HEK293 (cell line): Measurements from ENCODE around the gene CPLX1.

Source experiments
- CTCF ChIA-PET: fragments of 350-600 bp; formaldehyde crosslinking; extraction: SDS; loops from one replicate; lab custom pipeline; 2021; ENCODE audit warnings: antibody characterized with exemption; lab: Yijun Ruan, JAX
- POLR2A ChIA-PET: fragments of 300-600 bp; formaldehyde crosslinking; extraction: SDS; loops from one replicate; lab custom pipeline; 2020; ENCODE audit warnings: antibody characterized with exemption, inconsistent platforms; lab: Yijun Ruan, JAX
- H3K27ac ChIP-seq: fragments of 200-500 bp; sonication (Bioruptor generic); 2 replicates; pipeline ENCODE4 v1.5.1; 2014; ENCODE audit warnings: low read depth, low read length, control low read depth, inconsistent platforms; ENCODE audit errors: extremely low read depth
- H3K36me3 ChIP-seq, 2 experiments: fragments of 200-500 bp in 1 of 2; sonication (Bioruptor generic) in 1 of 2; 1 replicate in 1 of 2; 2 replicates in 1 of 2; pipeline ENCODE4 v1.5.1; 2014 to 2017; ENCODE audit warnings: inconsistent platforms in 2 of 2, low read length in 2 of 2; ENCODE audit not compliant: control insufficient read depth in 2 of 2, insufficient read depth in 1 of 2
- H3K4me1 ChIP-seq: fragments of 200-500 bp; sonication (Bioruptor generic); 2 replicates; pipeline ENCODE4 v1.5.1; 2014; ENCODE audit warnings: mild to moderate bottlenecking, low read length, inconsistent platforms; ENCODE audit not compliant: control insufficient read depth, insufficient read depth
- H3K4me3 ChIP-seq: 2 replicates; pipeline ENCODE4 v1.5.1; 2011; ENCODE audit warnings: low read depth, mild to moderate bottlenecking, control low read depth, low read length, moderate library complexity
- H3K9me3 ChIP-seq: fragments of 200-500 bp; sonication (Bioruptor generic); 2 replicates; pipeline ENCODE4 v1.5.1; 2014; ENCODE audit warnings: low read depth, low read length, inconsistent platforms; ENCODE audit not compliant: control insufficient read depth, insufficient read depth
- FEZF1 ChIP-seq: fragments of 450-650 bp; formaldehyde crosslinking; IDR thresholded peaks from 2 replicates; pipeline ENCODE4 v1.5.1; 2016; ENCODE audit warnings: missing biosample characterization, missing genetic modification characterization
- IKZF3 ChIP-seq: fragments of 450-650 bp; IDR thresholded peaks from 2 replicates; pipeline ENCODE4 v1.5.0; 2018; ENCODE audit warnings: missing biosample characterization, mild to moderate bottlenecking, missing genetic modification characterization, moderate library complexity
- INSM2 ChIP-seq: fragments of 450-650 bp; formaldehyde crosslinking; IDR thresholded peaks from 2 replicates; pipeline ENCODE4 v1.5.1; 2016; ENCODE audit warnings: missing biosample characterization, missing genetic modification characterization
- KLF8 ChIP-seq: fragments of 450-650 bp; formaldehyde crosslinking; IDR thresholded peaks from 2 replicates; pipeline ENCODE4 v1.5.1; 2016; ENCODE audit warnings: missing biosample characterization, missing genetic modification characterization
- OVOL3 ChIP-seq: fragments of 450-650 bp; formaldehyde crosslinking; IDR thresholded peaks from 2 replicates; pipeline ENCODE4 v1.5.1; 2016; ENCODE audit warnings: missing biosample characterization, missing genetic modification characterization
- PATZ1 ChIP-seq: fragments of 450-650 bp; formaldehyde crosslinking; IDR thresholded peaks from 2 replicates; pipeline ENCODE4 v1.5.1; 2016; ENCODE audit warnings: missing biosample characterization, missing genetic modification characterization
- PRDM1 ChIP-seq: fragments of 450-650 bp; formaldehyde crosslinking; IDR thresholded peaks from 2 replicates; pipeline ENCODE4; 2016; ENCODE audit warnings: missing biosample characterization, missing genetic modification characterization
- REPIN1 ChIP-seq: fragments of 450-650 bp; formaldehyde crosslinking; IDR thresholded peaks from 2 replicates; pipeline ENCODE4 v1.5.1; 2017; ENCODE audit warnings: missing biosample characterization, missing genetic modification characterization, low read depth
- SALL2 ChIP-seq: fragments of 450-650 bp; formaldehyde crosslinking; IDR thresholded peaks from 2 replicates; pipeline ENCODE4 v1.5.0; 2017; ENCODE audit warnings: missing biosample characterization, mild to moderate bottlenecking, missing genetic modification characterization, borderline replicate concordance
- SP2 ChIP-seq: fragments of 450-650 bp; formaldehyde crosslinking; IDR thresholded peaks from 2 replicates; pipeline ENCODE4 v1.5.1; 2016; ENCODE audit warnings: missing biosample characterization, missing genetic modification characterization
- ZBTB10 ChIP-seq: fragments of 450-650 bp; formaldehyde crosslinking; IDR thresholded peaks from 2 replicates; pipeline ENCODE4 v1.5.1; 2016; ENCODE audit warnings: missing biosample characterization, missing genetic modification characterization
- ZBTB20 ChIP-seq: fragments of 450-650 bp; formaldehyde crosslinking; IDR thresholded peaks from 2 replicates; pipeline ENCODE4 v1.5.1; 2016; ENCODE audit warnings: missing biosample characterization, missing genetic modification characterization
- ZBTB21 ChIP-seq: fragments of 450-650 bp; formaldehyde crosslinking; IDR thresholded peaks from 2 replicates; pipeline ENCODE4 v1.5.1; 2017; ENCODE audit warnings: missing biosample characterization, missing genetic modification characterization
- ZBTB6 ChIP-seq: fragments of 450-650 bp; formaldehyde crosslinking; IDR thresholded peaks from 2 replicates; pipeline ENCODE4 v1.5.1; 2017; ENCODE audit warnings: missing biosample characterization, missing genetic modification characterization
- ZNF175 ChIP-seq: fragments of 450-650 bp; formaldehyde crosslinking; IDR thresholded peaks from 2 replicates; pipeline ENCODE4 v1.5.1; 2016; ENCODE audit warnings: missing biosample characterization, missing genetic modification characterization
- ZNF433 ChIP-seq: fragments of 450-650 bp; formaldehyde crosslinking; IDR thresholded peaks from 2 replicates; pipeline ENCODE4 v1.5.1; 2016; ENCODE audit warnings: missing biosample characterization, missing genetic modification characterization, low read depth
- ZNF488 ChIP-seq: fragments of 450-650 bp; formaldehyde crosslinking; IDR thresholded peaks from 2 replicates; pipeline ENCODE4 v1.5.1; 2016; ENCODE audit warnings: missing biosample characterization, missing genetic modification characterization
- ZNF513 ChIP-seq: fragments of 450-650 bp; IDR thresholded peaks from 2 replicates; pipeline ENCODE4 v1.5.1; 2018; ENCODE audit warnings: missing biosample characterization, missing genetic modification characterization
- ZNF544 ChIP-seq: fragments of 450-650 bp; formaldehyde crosslinking; IDR thresholded peaks from 2 replicates; pipeline ENCODE4 v1.5.0; 2017; ENCODE audit warnings: missing biosample characterization, missing genetic modification characterization
- ZNF555 ChIP-seq: fragments of 450-650 bp; formaldehyde crosslinking; conservative IDR thresholded peaks from 2 replicates; pipeline ENCODE4 v1.5.1; 2017; ENCODE audit warnings: missing biosample characterization, mild to moderate bottlenecking, missing genetic modification characterization, inconsistent platforms
- ZNF571 ChIP-seq: fragments of 450-650 bp; formaldehyde crosslinking; IDR thresholded peaks from 2 replicates; pipeline ENCODE4 v1.5.0; 2017; ENCODE audit warnings: missing biosample characterization, missing genetic modification characterization
- ZNF596 ChIP-seq: fragments of 450-650 bp; IDR thresholded peaks from 2 replicates; pipeline ENCODE4 v1.5.0; 2018; ENCODE audit warnings: missing biosample characterization, mild to moderate bottlenecking, missing genetic modification characterization, moderate library complexity
- ZNF610 ChIP-seq: fragments of 450-650 bp; formaldehyde crosslinking; IDR thresholded peaks from 2 replicates; pipeline ENCODE4 v1.5.1; 2016; ENCODE audit warnings: missing biosample characterization, missing genetic modification characterization, borderline replicate concordance
- ZNF704 ChIP-seq: fragments of 450-650 bp; formaldehyde crosslinking; IDR thresholded peaks from 2 replicates; pipeline ENCODE4 v1.5.1; 2016; ENCODE audit warnings: missing biosample characterization, missing genetic modification characterization
- ZNF76 ChIP-seq: fragments of 450-650 bp; formaldehyde crosslinking; IDR thresholded peaks from 2 replicates; pipeline ENCODE4; 2016; ENCODE audit warnings: low read depth, missing biosample characterization, missing genetic modification characterization, borderline replicate concordance
- ZNF837 ChIP-seq: fragments of 450-650 bp; formaldehyde crosslinking; IDR thresholded peaks from 2 replicates; pipeline ENCODE4 v1.5.1; 2016; ENCODE audit warnings: missing biosample characterization, missing genetic modification characterization

Gene CPLX1

GRCh38 chr4:772776-773175 lies 53.2 kb downstream of the CPLX1 start:
- POLR2A ChIA-PET = no interaction called here
- Histone ChIP-seq H3K9me3 (no peaks in the 10 kb centered on the region), H3K36me3 (peaks cover 3 to 68% of the 10 kb centered on the region in 2 experiments; a peak in 2 of 3 replicates), H3K27ac (no peak overlapping the region), H3K4me3 (no peak overlapping the region), H3K4me1 (no peaks in the 10 kb centered on the region)
- no peak for TF ChIP-seq INSM2 (tag by site-specific recombination)
- no peak for TF ChIP-seq ZNF555 (tag by site-specific recombination)
- TF ChIP-seq ZNF837 (tag by site-specific recombination) = no peak
- TF ChIP-seq ZBTB10 (tag by site-specific recombination) = no peak
- TF ChIP-seq ZBTB21 (tag by site-specific recombination) = no peak
- no peak for TF ChIP-seq PRDM1 (tag by site-specific recombination)
- TF ChIP-seq ZBTB6 (tag by site-specific recombination) = no peak
- TF ChIP-seq PATZ1 = no peak
- no peak for TF ChIP-seq ZNF433 (tag by site-specific recombination)
- TF ChIP-seq OVOL3 (tag by site-specific recombination) = no peak
- no peak for TF ChIP-seq FEZF1
- TF ChIP-seq ZNF544 (tag by site-specific recombination) = no peak
- no peak for TF ChIP-seq ZNF513 (tag by site-specific recombination)
- TF ChIP-seq SP2 (tag by site-specific recombination) = no peak
- TF ChIP-seq ZNF610 (tag by site-specific recombination) = no peak
- CTCF ChIA-PET = no interaction called here

GRCh38 chr4:772118-772517 lies 53.8 kb downstream of the CPLX1 start:
- H3K4me3 ChIP-seq = no peak overlapping the region
- no peak overlapping the region for H3K27ac ChIP-seq
- ChIA-PET POLR2A (no interaction called here), CTCF (no interaction called here)
- no peaks in the 10 kb centered on the region for H3K9me3 ChIP-seq
- peaks cover 0 to 68% of the 10 kb centered on the region in 2 experiments; a peak in 2 of 3 replicates for H3K36me3 ChIP-seq
- H3K4me1 ChIP-seq = no peaks in the 10 kb centered on the region
- TF ChIP-seq REPIN1 (no peak), ZNF704 (tag by site-specific recombination) (no peak), KLF8 (tag by site-specific recombination) (no peak), ZNF175 (tag by site-specific recombination) (no peak), SALL2 (tag by site-specific recombination) (no peak), IKZF3 (tag by site-specific recombination) (no peak), ZBTB20 (tag by site-specific recombination) (no peak), ZNF488 (tag by site-specific recombination) (no peak), SP2 (tag by site-specific recombination) (no peak), ZNF76 (tag by site-specific recombination) (no peak), ZNF596 (no peak), ZNF571 (tag by site-specific recombination) (no peak)
